Endothelial cell of hepatic sinusoid (primary cell): ENCODE data around the gene MORC2.

Source experiments
- in situ Hi-C: cut with HindIII; loops from 2 replicates; pipeline ENCODE4 v1.10.0; 2017; ENCODE audit warnings: low sequenced_read_pairs

MORC2 gene

GRCh38 chr22:30890686-30891442 lies 77.7 kb downstream of the MORC2 start:
- in situ Hi-C loops = loop anchor here (5.0 kb wide), 1 partner anchor 61 kb away; no protein-coding TSS in a partner anchor

- in situ Hi-C loops = loop anchor here (5.0 kb wide), 1 partner anchor 62 kb away; no protein-coding TSS in a partner anchor
These were observed 78.5 kb downstream of the MORC2 start for GRCh38 chr22:30889996-30890480.

GRCh38 chr22:30889268-30889995 lies 79.1 kb downstream of the MORC2 start:
- in situ Hi-C loops = no loop called here

- in situ Hi-C loops = no loop called here
These were observed 80.7 kb downstream of the MORC2 start for GRCh38 chr22:30887861-30888260.

GRCh38 chr22:30887453-30887852 lies 81.1 kb downstream of the MORC2 start:
- in situ Hi-C loops = no loop called here

GRCh38 chr22:30885591-30885990 lies 83.0 kb downstream of the MORC2 start:
- in situ Hi-C loops = no loop called here

GRCh38 chr22:30885001-30885366 lies 83.6 kb downstream of the MORC2 start:
- in situ Hi-C loops = no loop called here

- in situ Hi-C loops = no loop called here
These were observed 84.2 kb downstream of the MORC2 start for GRCh38 chr22:30884211-30885000.

GRCh38 chr22:30883586-30884145 lies 84.9 kb downstream of the MORC2 start:
- in situ Hi-C loops = no loop called here

GRCh38 chr22:30882974-30883533 lies 85.5 kb downstream of the MORC2 start:
- in situ Hi-C loops = no loop called here

GRCh38 chr22:30882184-30882717 lies 86.3 kb downstream of the MORC2 start:
- in situ Hi-C loops = no loop called here

- in situ Hi-C loops = no loop called here
These were observed 87.0 kb downstream of the MORC2 start for GRCh38 chr22:30881361-30882183.

- in situ Hi-C loops = no loop called here
These were observed 87.7 kb downstream of the MORC2 start for GRCh38 chr22:30880847-30881246.

GRCh38 chr22:30880181-30880601 lies 88.4 kb downstream of the MORC2 start:
- in situ Hi-C loops = no loop called here

- in situ Hi-C loops = no loop called here
These were observed 89.2 kb downstream of the MORC2 start for GRCh38 chr22:30879415-30879797.

GRCh38 chr22:30878516-30879414 lies 89.8 kb downstream of the MORC2 start:
- in situ Hi-C loops = no loop called here

- in situ Hi-C loops = no loop called here
These were observed 90.7 kb downstream of the MORC2 start for GRCh38 chr22:30877662-30878515.
